HEK293 (cell line): ENCODE data around the gene DUOX1.

Experiments
- CTCF ChIA-PET: fragments of 350-600 bp; formaldehyde crosslinking; extraction: SDS; loops from one replicate; lab custom pipeline; 2021; ENCODE audit warnings: antibody characterized with exemption; lab: Yijun Ruan, JAX
- POLR2A ChIA-PET: fragments of 300-600 bp; formaldehyde crosslinking; extraction: SDS; loops from one replicate; lab custom pipeline; 2020; ENCODE audit warnings: antibody characterized with exemption, inconsistent platforms; lab: Yijun Ruan, JAX
- H3K27ac ChIP-seq: fragments of 200-500 bp; sonication (Bioruptor generic); 2 replicates; pipeline ENCODE4 v1.5.1; 2014; ENCODE audit warnings: low read depth, low read length, control low read depth, inconsistent platforms; ENCODE audit errors: extremely low read depth
- H3K36me3 ChIP-seq, 2 experiments: fragments of 200-500 bp in 1 of 2; sonication (Bioruptor generic) in 1 of 2; 1 replicate in 1 of 2; 2 replicates in 1 of 2; pipeline ENCODE4 v1.5.1; 2014 to 2017; ENCODE audit warnings: inconsistent platforms in 2 of 2, low read length in 2 of 2; ENCODE audit not compliant: control insufficient read depth in 2 of 2, insufficient read depth in 1 of 2
- H3K4me1 ChIP-seq: fragments of 200-500 bp; sonication (Bioruptor generic); 2 replicates; pipeline ENCODE4 v1.5.1; 2014; ENCODE audit warnings: mild to moderate bottlenecking, low read length, inconsistent platforms; ENCODE audit not compliant: control insufficient read depth, insufficient read depth
- H3K4me3 ChIP-seq: 2 replicates; pipeline ENCODE4 v1.5.1; 2011; ENCODE audit warnings: low read depth, mild to moderate bottlenecking, control low read depth, low read length, moderate library complexity
- H3K9me3 ChIP-seq: fragments of 200-500 bp; sonication (Bioruptor generic); 2 replicates; pipeline ENCODE4 v1.5.1; 2014; ENCODE audit warnings: low read depth, low read length, inconsistent platforms; ENCODE audit not compliant: control insufficient read depth, insufficient read depth
- GLIS1 ChIP-seq: fragments of 450-650 bp; formaldehyde crosslinking; IDR thresholded peaks from 2 replicates; pipeline ENCODE4 v1.5.1; 2016; ENCODE audit warnings: missing biosample characterization, missing genetic modification characterization
- IKZF3 ChIP-seq: fragments of 450-650 bp; IDR thresholded peaks from 2 replicates; pipeline ENCODE4 v1.5.0; 2018; ENCODE audit warnings: missing biosample characterization, mild to moderate bottlenecking, missing genetic modification characterization, moderate library complexity
- SP7 ChIP-seq: fragments of 450-650 bp; formaldehyde crosslinking; IDR thresholded peaks from 2 replicates; pipeline ENCODE4 v1.5.1; 2016; ENCODE audit warnings: missing biosample characterization, missing genetic modification characterization
- YY1 ChIP-seq: fragments of 450-650 bp; formaldehyde crosslinking; IDR thresholded peaks from 2 replicates; pipeline ENCODE4 v1.5.1; 2018; ENCODE audit warnings: missing biosample characterization, missing genetic modification characterization
- ZBTB49 ChIP-seq: fragments of 450-650 bp; formaldehyde crosslinking; IDR thresholded peaks from 2 replicates; pipeline ENCODE4 v1.5.1; 2016; ENCODE audit warnings: missing biosample characterization, missing genetic modification characterization, low read depth
- ZIC2 ChIP-seq: fragments of 450-650 bp; formaldehyde crosslinking; IDR thresholded peaks from 2 replicates; pipeline ENCODE4 v1.5.1; 2016; ENCODE audit warnings: missing biosample characterization, missing genetic modification characterization
- ZNF248 ChIP-seq: fragments of 450-650 bp; formaldehyde crosslinking; IDR thresholded peaks from 2 replicates; pipeline ENCODE4 v1.5.1; 2017; ENCODE audit warnings: missing biosample characterization, missing genetic modification characterization
- ZNF404 ChIP-seq: fragments of 450-650 bp; formaldehyde crosslinking; IDR thresholded peaks from 2 replicates; pipeline ENCODE4 v1.5.1; 2017; ENCODE audit warnings: missing biosample characterization, missing genetic modification characterization
- ZNF585B ChIP-seq: fragments of 450-650 bp; formaldehyde crosslinking; IDR thresholded peaks from 2 replicates; pipeline ENCODE4 v1.5.1; 2016; ENCODE audit warnings: missing biosample characterization, missing genetic modification characterization
- ZNF600 ChIP-seq: fragments of 450-650 bp; formaldehyde crosslinking; IDR thresholded peaks from 2 replicates; pipeline ENCODE4 v1.5.1; 2016; ENCODE audit warnings: missing biosample characterization, missing genetic modification characterization
- ZNF626 ChIP-seq: fragments of 450-650 bp; sonication (Bioruptor Pico); formaldehyde crosslinking; IDR thresholded peaks from 2 replicates; pipeline ENCODE4 v1.5.1; 2018; ENCODE audit warnings: missing biosample characterization, missing genetic modification characterization, inconsistent platforms
- ZNF76 ChIP-seq: fragments of 450-650 bp; formaldehyde crosslinking; IDR thresholded peaks from 2 replicates; pipeline ENCODE4; 2016; ENCODE audit warnings: low read depth, missing biosample characterization, missing genetic modification characterization, borderline replicate concordance
- ZNF843 ChIP-seq: fragments of 450-650 bp; formaldehyde crosslinking; IDR thresholded peaks from 2 replicates; pipeline ENCODE4 v1.5.1; 2016; ENCODE audit warnings: missing biosample characterization, missing genetic modification characterization
- TF ChIP-seq, protein P1 (sequence below): fragments of 450-650 bp; IDR thresholded peaks from 2 replicates; pipeline ENCODE4 v1.5.1; 2018; ENCODE audit warnings: missing biosample characterization, mild to moderate bottlenecking, missing genetic modification characterization
- TF ChIP-seq, protein P2 (sequence below): fragments of 450-650 bp; formaldehyde crosslinking; IDR thresholded peaks from 2 replicates; pipeline ENCODE4 v1.5.1; 2017; ENCODE audit warnings: missing biosample characterization, missing genetic modification characterization

Gene DUOX1

GRCh38 chr15:45168751-45169551 is 39.2 kb downstream of the DUOX1 start (continued):
- TF ChIP-seq, protein P1, sequence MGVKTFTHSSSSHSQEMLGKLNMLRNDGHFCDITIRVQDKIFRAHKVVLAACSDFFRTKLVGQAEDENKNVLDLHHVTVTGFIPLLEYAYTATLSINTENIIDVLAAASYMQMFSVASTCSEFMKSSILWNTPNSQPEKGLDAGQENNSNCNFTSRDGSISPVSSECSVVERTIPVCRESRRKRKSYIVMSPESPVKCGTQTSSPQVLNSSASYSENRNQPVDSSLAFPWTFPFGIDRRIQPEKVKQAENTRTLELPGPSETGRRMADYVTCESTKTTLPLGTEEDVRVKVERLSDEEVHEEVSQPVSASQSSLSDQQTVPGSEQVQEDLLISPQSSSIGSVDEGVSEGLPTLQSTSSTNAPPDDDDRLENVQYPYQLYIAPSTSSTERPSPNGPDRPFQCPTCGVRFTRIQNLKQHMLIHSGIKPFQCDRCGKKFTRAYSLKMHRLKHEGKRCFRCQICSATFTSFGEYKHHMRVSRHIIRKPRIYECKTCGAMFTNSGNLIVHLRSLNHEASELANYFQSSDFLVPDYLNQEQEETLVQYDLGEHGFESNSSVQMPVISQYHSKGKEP (tag by site-specific recombination) = no peak
- no peak for TF ChIP-seq ZNF600 (tag by site-specific recombination)
- TF ChIP-seq YY1 (tag by site-specific recombination) = no peak
- TF ChIP-seq ZNF404 (tag by site-specific recombination) = no peak
- TF ChIP-seq, protein P2, sequence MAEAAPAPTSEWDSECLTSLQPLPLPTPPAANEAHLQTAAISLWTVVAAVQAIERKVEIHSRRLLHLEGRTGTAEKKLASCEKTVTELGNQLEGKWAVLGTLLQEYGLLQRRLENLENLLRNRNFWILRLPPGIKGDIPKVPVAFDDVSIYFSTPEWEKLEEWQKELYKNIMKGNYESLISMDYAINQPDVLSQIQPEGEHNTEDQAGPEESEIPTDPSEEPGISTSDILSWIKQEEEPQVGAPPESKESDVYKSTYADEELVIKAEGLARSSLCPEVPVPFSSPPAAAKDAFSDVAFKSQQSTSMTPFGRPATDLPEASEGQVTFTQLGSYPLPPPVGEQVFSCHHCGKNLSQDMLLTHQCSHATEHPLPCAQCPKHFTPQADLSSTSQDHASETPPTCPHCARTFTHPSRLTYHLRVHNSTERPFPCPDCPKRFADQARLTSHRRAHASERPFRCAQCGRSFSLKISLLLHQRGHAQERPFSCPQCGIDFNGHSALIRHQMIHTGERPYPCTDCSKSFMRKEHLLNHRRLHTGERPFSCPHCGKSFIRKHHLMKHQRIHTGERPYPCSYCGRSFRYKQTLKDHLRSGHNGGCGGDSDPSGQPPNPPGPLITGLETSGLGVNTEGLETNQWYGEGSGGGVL = no peak
- no peak for TF ChIP-seq ZNF585B (tag by site-specific recombination)
- no peak for TF ChIP-seq ZNF76 (tag by site-specific recombination)

DNA sequence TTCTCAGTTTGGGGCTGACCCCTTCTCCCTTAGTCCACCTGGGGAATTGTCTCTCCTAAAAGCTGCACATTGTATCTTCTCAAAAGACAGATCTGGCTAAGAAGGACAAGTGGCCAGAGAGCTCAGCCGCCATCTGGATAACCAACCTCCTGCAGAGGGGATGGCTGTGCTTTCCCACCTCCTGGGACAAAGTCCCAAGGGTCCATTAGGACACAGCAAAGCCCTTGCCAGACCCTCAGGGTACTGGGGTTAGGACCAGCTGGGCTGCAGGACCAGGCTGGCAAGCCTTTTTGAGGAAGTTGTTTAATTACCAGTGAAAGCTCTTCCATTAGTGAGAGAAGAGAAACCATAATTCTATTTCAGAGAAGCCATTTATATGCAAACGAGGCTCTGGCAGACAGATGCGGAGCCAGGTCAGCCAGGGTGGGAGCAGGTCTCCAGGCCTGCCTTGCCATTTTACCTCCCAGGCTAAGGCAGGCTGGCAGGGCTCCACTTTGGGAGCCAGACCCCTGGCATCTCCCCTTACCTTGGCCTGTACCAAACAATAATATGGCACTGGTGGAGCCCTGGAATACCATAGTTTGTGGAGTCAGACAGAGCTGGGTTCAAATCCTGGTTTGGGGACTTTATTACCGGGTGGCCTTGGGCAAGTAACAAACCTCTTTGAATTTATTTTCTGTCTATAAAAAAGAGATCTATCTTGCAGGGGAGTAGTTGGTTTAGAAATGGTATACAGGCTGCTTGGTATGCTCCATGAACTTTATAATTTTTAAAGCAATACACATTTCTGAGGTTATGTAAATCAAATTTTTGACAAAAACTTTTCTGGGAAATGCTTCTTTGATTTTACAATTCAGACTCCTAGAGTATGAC is 40.0 kb downstream of the DUOX1 start:
- no peaks in the 10 kb centered on the region for H3K36me3 ChIP-seq
- H3K4me3 ChIP-seq = no peak overlapping the region
- POLR2A ChIA-PET = interaction anchor here (0.6 to 1.3 kb wide), 2 partner anchors 18 to 32 kb away, joined by 5 read pairs; partner anchors contain the start of gene SHF
- TF ChIP-seq GLIS1 (tag by site-specific recombination) = peak; percentile 15; the same call in 1 of the 2 replicates
- no peak for TF ChIP-seq ZIC2 (tag by site-specific recombination)
- H3K9me3 ChIP-seq = no peaks in the 10 kb centered on the region
- CTCF ChIA-PET = no interaction called here
- H3K27ac ChIP-seq = no peak overlapping the region
- 0 out of 2 replicates have a peak, but pooled peaks cover 2% of the 10 kb centered on the region for H3K4me1 ChIP-seq

DNA sequence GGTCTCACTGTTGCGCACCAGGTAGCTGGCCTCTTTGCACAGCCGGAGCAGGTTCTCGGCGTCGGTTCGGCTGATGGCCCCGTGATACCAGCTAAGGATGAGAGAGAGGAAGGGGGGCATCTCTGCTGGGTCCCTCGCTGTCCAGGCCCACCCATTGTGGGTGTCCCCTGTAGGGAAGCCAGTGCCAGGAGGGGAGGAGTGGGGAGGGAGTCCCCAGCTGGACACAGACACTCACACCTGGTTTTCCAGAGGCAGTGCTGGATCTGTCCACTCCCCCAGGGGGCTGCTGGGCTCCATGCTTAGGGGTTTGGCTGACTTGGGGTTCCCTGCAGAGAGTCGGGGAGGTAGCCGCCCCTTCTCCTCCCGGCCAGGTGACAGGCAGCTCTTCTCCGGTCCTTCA is 42.1 kb downstream of the DUOX1 start:
- Histone ChIP-seq H3K27ac (no peak overlapping the region), H3K36me3 (no peaks in the 10 kb centered on the region), H3K4me1 (no peaks in the 10 kb centered on the region), H3K4me3 (no peak overlapping the region), H3K9me3 (no peaks in the 10 kb centered on the region)
- ChIA-PET CTCF (interaction anchor here (0.8 to 1.1 kb wide), 4 partner anchors 8 to 54 kb away, joined by 3 to 4 read pairs (median 3); no protein-coding TSS in a partner anchor), POLR2A (no interaction called here)
- no peak for TF ChIP-seq IKZF3 (tag by site-specific recombination)
- TF ChIP-seq ZNF843 (tag by site-specific recombination) = no peak
- no peak for TF ChIP-seq SP7 (tag by site-specific recombination)
- TF ChIP-seq ZBTB49 (tag by site-specific recombination) = no peak
- no peak for TF ChIP-seq ZNF626 (tag by site-specific recombination)
- no peak for TF ChIP-seq ZNF248 (tag by site-specific recombination)
